H9 (cell line): ENCODE data around the gene WDFY3. TPM values are rescaled to one million over a fixed set of nuclear protein-coding genes. Genes with fewer than 3 reads are reported as not detected.

Source experiments
- DNase-seq: peaks from one replicate; pipeline ENCODE4 v3.0.0-alpha.2; 2017
- H2AFZ ChIP-seq: one replicate; pipeline ENCODE4 v1.6.1; 2013; ENCODE audit warnings: mild to moderate bottlenecking, low read length, control low read depth, moderate library complexity
- H2AK5ac ChIP-seq: 2 replicates; pipeline ENCODE4 v1.6.1; 2013; ENCODE audit warnings: low read length, control low read depth, mixed read lengths; ENCODE audit not compliant: insufficient read length
- H2BK120ac ChIP-seq: one replicate; pipeline ENCODE4 v1.6.1; 2013; ENCODE audit warnings: low read depth, mild to moderate bottlenecking, low read length, control low read depth, inconsistent platforms; ENCODE audit not compliant: poor library complexity, severe bottlenecking
- H2BK12ac ChIP-seq: 2 replicates; pipeline ENCODE4 v1.6.1; 2013; ENCODE audit warnings: low read length, control low read depth, mixed read lengths, low read depth; ENCODE audit not compliant: insufficient read length
- H2BK15ac ChIP-seq: 2 replicates; pipeline ENCODE4 v1.6.1; 2013; ENCODE audit warnings: low read depth, low read length, control low read depth
- H2BK20ac ChIP-seq: one replicate; pipeline ENCODE4 v1.6.1; 2013; ENCODE audit warnings: low read depth, mild to moderate bottlenecking, low read length, control low read depth, inconsistent platforms; ENCODE audit not compliant: poor library complexity, severe bottlenecking
- H2BK5ac ChIP-seq: 2 replicates; pipeline ENCODE4 v1.6.1; 2013; ENCODE audit warnings: low read length, control low read depth, mixed read lengths; ENCODE audit not compliant: insufficient read length
- H3K14ac ChIP-seq: 2 replicates; pipeline ENCODE4 v1.6.1; 2013; ENCODE audit warnings: low read length, control low read depth; ENCODE audit not compliant: insufficient read depth
- H3K18ac ChIP-seq: 2 replicates; pipeline ENCODE4 v1.6.1; 2013; ENCODE audit warnings: low read depth, mild to moderate bottlenecking, mixed read lengths, low read length, control low read depth; ENCODE audit not compliant: insufficient read length
- H3K23ac ChIP-seq: 2 replicates; pipeline ENCODE4 v1.6.1; 2013; ENCODE audit warnings: low read length, control low read depth, mixed read lengths, low read depth; ENCODE audit not compliant: insufficient read length
- H3K23me2 ChIP-seq: 2 replicates; pipeline ENCODE4 v1.6.1; 2013; ENCODE audit warnings: low read depth, mild to moderate bottlenecking, mixed read lengths, low read length, control low read depth; ENCODE audit not compliant: insufficient read length, poor library complexity, severe bottlenecking
- H3K27ac ChIP-seq: 2 replicates; pipeline ENCODE4 v1.5.1; 2013; ENCODE audit warnings: low read length, control low read depth, mixed read lengths, low read depth; ENCODE audit not compliant: insufficient read length
- H3K27me3 ChIP-seq: 2 replicates; pipeline ENCODE4 v1.6.1; 2013; ENCODE audit warnings: low read length, control low read depth, inconsistent platforms; ENCODE audit not compliant: insufficient read depth
- H3K4ac ChIP-seq: 2 replicates; pipeline ENCODE4 v1.6.1; 2013; ENCODE audit warnings: low read depth, mild to moderate bottlenecking, control low read depth, inconsistent platforms, low read length, moderate library complexity
- H3K4me1 ChIP-seq: 2 replicates; pipeline ENCODE4 v1.6.1; 2013; ENCODE audit warnings: low read length, control low read depth, inconsistent platforms; ENCODE audit not compliant: insufficient read depth
- H3K4me2 ChIP-seq: 2 replicates; pipeline ENCODE4 v1.6.1; 2013; ENCODE audit warnings: low read length, control low read depth, mixed read lengths; ENCODE audit not compliant: insufficient read length, insufficient read depth
- H3K56ac ChIP-seq: 2 replicates; pipeline ENCODE4 v1.6.1; 2013; ENCODE audit warnings: low read depth, mild to moderate bottlenecking, mixed read lengths, low read length, control low read depth; ENCODE audit not compliant: insufficient read length
- H3K79me1 ChIP-seq: 2 replicates; pipeline ENCODE4 v1.6.1; 2013; ENCODE audit warnings: low read depth, mild to moderate bottlenecking, moderate library complexity, low read length, control low read depth, inconsistent platforms; ENCODE audit not compliant: insufficient read depth, poor library complexity, severe bottlenecking
- H3K79me2 ChIP-seq: 2 replicates; pipeline ENCODE4 v1.6.1; 2013; ENCODE audit warnings: low read length, control low read depth, inconsistent platforms; ENCODE audit not compliant: insufficient read depth
- H3K9ac ChIP-seq: 2 replicates; pipeline ENCODE4 v1.6.1; 2013; ENCODE audit warnings: low read length, control low read depth, mixed read lengths; ENCODE audit not compliant: insufficient read length; ENCODE audit errors: extremely low read depth
- H3K9me3 ChIP-seq: one replicate; pipeline ENCODE4 v1.6.1; 2013; ENCODE audit warnings: low read depth, low read length, inconsistent platforms; ENCODE audit not compliant: control insufficient read depth
- H3T11ph ChIP-seq: one replicate; pipeline ENCODE4 v1.6.1; 2013; ENCODE audit warnings: mild to moderate bottlenecking, low read length, control low read depth, inconsistent platforms
- H4K20me1 ChIP-seq: one replicate; pipeline ENCODE4 v1.6.1; 2013; ENCODE audit not compliant: control insufficient read depth, insufficient read length, insufficient read depth
- H4K5ac ChIP-seq: 2 replicates; pipeline ENCODE4 v1.6.1; 2013; ENCODE audit warnings: low read depth, mild to moderate bottlenecking, mixed read lengths, low read length, control low read depth; ENCODE audit not compliant: insufficient read length
- H4K8ac ChIP-seq: replicated peaks from 2 replicates; pipeline ENCODE4 v1.6.1; 2013; ENCODE audit warnings: low read length, control low read depth, mixed read lengths, low read depth; ENCODE audit not compliant: insufficient read length
- H4K91ac ChIP-seq: 2 replicates; pipeline ENCODE4 v1.6.1; 2013; ENCODE audit warnings: low read depth, mild to moderate bottlenecking, moderate library complexity, mixed read lengths, low read length, control low read depth; ENCODE audit not compliant: insufficient read length
- H3K27ac Mint-ChIP-seq, 3 experiments: 2 replicates in 2 of 3; 3 replicates in 1 of 3; pipeline ENCODE4 v1.8.0; 2020 to 2021; ENCODE audit warnings: mixed read lengths in 3 of 3, mild to moderate bottlenecking in 1 of 3, moderate library complexity in 1 of 3
- H3K27me3 Mint-ChIP-seq: 2 replicates; pipeline ENCODE4 v1.8.0; 2021; ENCODE audit warnings: low read depth, mild to moderate bottlenecking, moderate library complexity, mixed read lengths
- H3K36me3 Mint-ChIP-seq, 3 experiments: 2 replicates in 2 of 3; 3 replicates in 1 of 3; pipeline ENCODE4 v1.8.0; 2020 to 2021; ENCODE audit warnings: low read depth in 3 of 3, mixed read lengths in 3 of 3; ENCODE audit not compliant: insufficient read depth in 1 of 3
- H3K4me1 Mint-ChIP-seq, 2 experiments: 2 replicates each; pipeline ENCODE4 v1.8.0; 2020; ENCODE audit warnings: mixed read lengths in 2 of 2
- H3K4me3 Mint-ChIP-seq, 2 experiments: 2 replicates in 1 of 2; 3 replicates in 1 of 2; pipeline ENCODE4 v1.8.0; 2020 to 2021; ENCODE audit warnings: mild to moderate bottlenecking in 2 of 2, mixed read lengths in 2 of 2, moderate library complexity in 1 of 2
- H3K9me3 Mint-ChIP-seq, 2 experiments: 2 replicates in 1 of 2; 3 replicates in 1 of 2; pipeline ENCODE4 v1.8.0; 2020; ENCODE audit warnings: mild to moderate bottlenecking in 2 of 2, mixed read lengths in 2 of 2, moderate library complexity in 1 of 2
- WGBS: extraction: QIAGEN DNeasy Blood & Tissue Kit; methylation state at CpG from one replicate; pipeline ENCODE4 v1.1.7; 2013; ENCODE audit warnings: missing lambda C conversion rate, low lambda C conversion rate, mixed read lengths; ENCODE audit not compliant: insufficient read length; ENCODE audit errors: extremely low coverage; 5-methylcytosine and 5-hydroxymethylcytosine counted together
- total RNA-seq: library from RNA; stranded (reverse); gene quantifications from 2 replicates; pipeline ENCODE4 v1.2.1, GENCODE V29; 2021
- TF ChIP-seq, protein P1 (sequence below): fragments of 200-600 bp; sonication (generic); conservative IDR thresholded peaks from 3 replicates; pipeline ENCODE4 v1.8.0; 2021; ENCODE audit warnings: antibody characterized with exemption, mild to moderate bottlenecking

Gene WDFY3
- total RNA-seq, 1 experiment from 2014 or later, result 54.6 TPM

DNA sequence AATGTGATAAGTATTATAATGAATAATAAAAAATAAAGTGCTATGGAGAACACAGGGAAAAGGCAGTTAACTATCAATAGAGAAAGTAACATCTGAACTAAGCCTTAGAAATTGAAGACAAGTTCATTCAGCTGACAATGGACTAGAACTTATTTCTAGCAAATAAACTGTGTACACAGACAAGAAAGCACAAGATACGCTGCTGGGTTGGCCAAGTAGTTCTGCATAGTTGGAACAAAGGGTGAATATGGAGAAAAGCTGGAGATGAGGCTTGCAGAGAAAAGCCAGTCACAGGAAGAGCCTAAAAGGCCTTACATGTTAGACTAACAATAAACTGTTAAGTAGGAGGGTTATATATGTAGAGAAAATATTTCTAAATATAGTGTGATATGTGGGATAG, 71.2 kb downstream of the WDFY3 start:
- Histone ChIP-seq H2BK120ac (no peak overlapping the region), H3K14ac (no peak overlapping the region), H3K9ac (no peak overlapping the region), H3K4ac (no peak overlapping the region), H3K56ac (no peak overlapping the region), H3K4me2 (no peak overlapping the region), H4K5ac (no peak overlapping the region), H3K79me2 (no peaks in the 10 kb centered on the region), H4K8ac (no peak overlapping the region), H3K27ac (no peak overlapping the region), H3K23ac (no peak overlapping the region), H3K23me2 (no peaks in the 10 kb centered on the region), H3K18ac (no peak overlapping the region), H2BK15ac (no peak overlapping the region), H4K91ac (no peak overlapping the region), H2AFZ (no peak overlapping the region), H2BK12ac (no peak overlapping the region), H3K27me3 (no peaks in the 10 kb centered on the region), H2BK20ac (no peak overlapping the region), H3K79me1 (no peaks in the 10 kb centered on the region), H3K4me1 (no peaks in the 10 kb centered on the region; the same call in 1 of the 2 replicates), H2AK5ac (no peak overlapping the region), H2BK5ac (no peak overlapping the region), H3T11ph (no peak overlapping the region), H3K9me3 (no peaks in the 10 kb centered on the region), H4K20me1 (no peaks in the 10 kb centered on the region)
- peaks cover 0 to 13% (median 8%) of the 10 kb centered on the region in 3 experiments; a peak in 5 of 7 replicates for H3K36me3 Mint-ChIP-seq
- H3K27ac Mint-ChIP-seq, result no peak overlapping the region
- TF ChIP-seq, protein P1, sequence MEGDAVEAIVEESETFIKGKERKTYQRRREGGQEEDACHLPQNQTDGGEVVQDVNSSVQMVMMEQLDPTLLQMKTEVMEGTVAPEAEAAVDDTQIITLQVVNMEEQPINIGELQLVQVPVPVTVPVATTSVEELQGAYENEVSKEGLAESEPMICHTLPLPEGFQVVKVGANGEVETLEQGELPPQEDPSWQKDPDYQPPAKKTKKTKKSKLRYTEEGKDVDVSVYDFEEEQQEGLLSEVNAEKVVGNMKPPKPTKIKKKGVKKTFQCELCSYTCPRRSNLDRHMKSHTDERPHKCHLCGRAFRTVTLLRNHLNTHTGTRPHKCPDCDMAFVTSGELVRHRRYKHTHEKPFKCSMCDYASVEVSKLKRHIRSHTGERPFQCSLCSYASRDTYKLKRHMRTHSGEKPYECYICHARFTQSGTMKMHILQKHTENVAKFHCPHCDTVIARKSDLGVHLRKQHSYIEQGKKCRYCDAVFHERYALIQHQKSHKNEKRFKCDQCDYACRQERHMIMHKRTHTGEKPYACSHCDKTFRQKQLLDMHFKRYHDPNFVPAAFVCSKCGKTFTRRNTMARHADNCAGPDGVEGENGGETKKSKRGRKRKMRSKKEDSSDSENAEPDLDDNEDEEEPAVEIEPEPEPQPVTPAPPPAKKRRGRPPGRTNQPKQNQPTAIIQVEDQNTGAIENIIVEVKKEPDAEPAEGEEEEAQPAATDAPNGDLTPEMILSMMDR, result no peak
- no peaks in the 10 kb centered on the region for H3K9me3 Mint-ChIP-seq
- no peak overlapping the region for H3K4me3 Mint-ChIP-seq
- DNase-seq, result no peak
- WGBS, result no CpG with 5 or more reads among the region's 1 CpG
- peaks cover 9 to 15% of the 10 kb centered on the region in 2 experiments for H3K4me1 Mint-ChIP-seq
- no peaks in the 10 kb centered on the region for H3K27me3 Mint-ChIP-seq
